HG03575 (cell line): ENCODE data around the gene RHOBTB1.

Source experiments
- ATAC-seq: cut with Tn5 transposase; IDR thresholded peaks from one replicate; pipeline ENCODE4 v1.9.1; 2021; ENCODE audit not compliant: unreplicated experiment, insufficient number of reproducible peaks, low FRiP score; ENCODE audit errors: extremely low read depth

RHOBTB1 gene

DNA sequence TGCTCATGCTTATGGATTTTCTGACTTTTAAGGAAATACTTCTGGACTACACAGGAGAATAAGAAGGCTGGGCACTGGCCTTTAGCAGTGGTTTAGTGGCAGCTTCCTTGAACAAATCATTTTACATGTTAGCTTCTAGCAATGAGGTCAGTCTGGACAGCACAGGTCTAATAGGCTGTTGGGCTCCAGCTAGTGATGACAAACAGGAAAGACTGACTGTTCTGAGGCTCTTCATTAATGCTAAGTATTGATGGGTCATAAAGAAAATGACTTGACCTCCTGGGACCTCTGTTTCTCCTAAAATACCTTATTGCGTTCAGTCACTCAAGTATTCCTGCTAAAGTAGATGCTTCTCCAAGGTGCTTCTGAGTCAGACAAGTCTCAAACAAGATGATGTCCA lies 4.9 kb upstream of the RHOBTB1 start:
- ATAC-seq, result no peak

DNA sequence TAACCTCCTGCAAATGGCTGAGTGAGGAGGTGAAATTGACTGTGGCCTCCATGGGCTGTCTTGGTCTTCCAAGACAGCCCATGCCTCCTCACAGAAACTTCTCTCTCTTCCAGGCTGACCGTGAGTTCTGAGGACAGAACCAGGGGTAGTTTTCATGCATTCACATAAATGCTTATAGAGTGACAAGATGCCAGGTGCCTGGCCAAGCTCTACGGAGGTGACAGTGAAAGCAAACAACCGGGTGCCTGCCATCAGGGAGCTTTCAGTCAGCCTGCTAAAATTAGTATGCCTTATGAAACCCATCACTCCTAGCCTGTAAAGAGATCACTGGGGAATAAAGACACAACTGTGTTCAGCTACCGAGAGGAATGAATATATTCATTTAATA lies 919 bp upstream of the RHOBTB1 start:
- ATAC-seq, result no peak

DNA sequence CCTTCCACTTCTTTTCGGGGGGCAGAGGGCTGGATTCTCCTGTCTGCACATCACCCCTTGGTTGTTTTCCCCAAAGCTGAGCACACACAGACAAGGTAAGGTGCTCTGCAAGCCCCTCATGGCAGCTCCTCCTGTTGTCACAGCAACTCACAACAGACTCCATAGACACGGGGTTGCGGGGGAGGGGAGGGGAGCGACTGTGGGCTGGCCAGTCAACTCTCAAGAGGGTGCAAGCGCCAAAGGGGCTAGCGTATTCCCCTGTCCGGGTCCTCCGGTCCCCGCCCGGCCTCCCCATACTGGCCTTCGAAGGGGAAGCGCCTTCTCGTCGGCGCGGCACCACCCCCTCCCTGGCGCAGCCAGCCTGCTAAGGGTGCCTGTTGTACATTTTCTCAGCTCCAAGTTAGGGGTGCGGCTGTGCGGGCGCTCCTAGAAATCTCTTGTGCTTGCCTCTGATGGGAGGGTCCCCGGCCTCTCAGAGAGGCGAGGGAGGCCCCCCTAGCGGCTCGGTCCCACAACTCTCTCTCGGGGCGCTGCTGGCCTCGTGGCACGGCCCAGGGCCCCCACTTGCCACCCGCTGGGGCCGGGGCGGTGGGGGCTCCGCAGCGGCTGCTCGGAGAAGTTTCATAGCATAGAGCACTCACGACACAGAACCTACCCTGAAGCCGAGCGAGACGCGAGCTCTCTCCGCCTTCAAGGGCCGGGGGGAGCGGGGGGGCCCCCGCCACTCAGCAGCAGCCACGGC lies 498 bp downstream of the RHOBTB1 start:
- ATAC-seq, result no peak

DNA sequence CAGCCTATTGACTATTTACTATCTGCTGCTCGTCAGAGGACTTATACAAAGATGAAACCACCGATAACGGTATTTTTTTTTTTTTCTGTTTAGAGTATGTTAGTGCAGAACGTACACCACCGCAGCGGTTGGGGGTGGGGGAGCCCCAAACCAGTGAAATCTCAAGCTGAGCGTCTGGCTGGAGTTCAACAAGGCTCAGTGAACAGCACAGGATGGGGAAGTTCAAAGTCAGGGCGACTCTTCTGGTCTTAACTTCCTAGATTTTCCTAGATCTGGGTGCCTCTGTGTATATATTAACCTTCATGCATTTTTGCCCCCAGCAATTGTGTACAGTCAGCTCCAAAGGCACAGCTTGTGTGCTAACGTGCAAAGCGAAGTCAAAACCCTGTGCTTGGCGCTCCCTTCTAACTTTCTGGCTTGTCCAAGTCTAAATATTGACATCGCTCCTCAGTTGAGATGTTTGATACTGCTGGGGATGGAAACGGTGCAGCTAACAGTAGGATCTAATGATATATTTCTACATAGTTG lies 1.1 kb downstream of the RHOBTB1 start:
- ATAC-seq, result no peak

DNA sequence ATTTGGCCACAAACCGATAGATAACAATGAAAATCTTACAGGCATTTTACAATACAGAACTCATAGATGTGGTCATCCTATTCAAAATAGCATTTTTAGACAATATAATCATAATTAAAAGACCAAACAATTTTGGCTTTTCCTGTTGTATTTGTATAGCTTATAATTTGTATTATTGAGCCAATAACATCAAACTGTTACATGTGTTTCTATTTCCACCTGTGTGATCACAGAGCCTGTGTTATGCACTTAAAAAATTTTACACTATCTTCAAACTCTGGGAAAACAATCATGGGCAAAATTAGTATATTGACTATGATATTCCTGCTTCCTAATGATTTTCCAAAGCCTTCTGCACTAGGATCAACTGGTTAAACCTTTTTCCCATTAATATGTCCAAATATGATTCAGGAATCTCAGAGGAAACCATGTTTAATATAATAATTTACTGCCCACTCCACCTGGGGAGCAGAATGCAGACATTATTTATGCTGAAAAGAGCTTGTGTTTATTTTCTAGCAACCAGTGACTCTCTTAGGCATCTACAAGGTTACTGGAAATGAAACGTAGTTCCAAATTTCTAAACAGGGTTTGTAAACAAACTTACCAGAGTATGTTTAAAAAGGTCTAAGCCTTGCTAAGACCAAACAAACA lies 1.7 kb downstream of the RHOBTB1 start:
- no peak for ATAC-seq

DNA sequence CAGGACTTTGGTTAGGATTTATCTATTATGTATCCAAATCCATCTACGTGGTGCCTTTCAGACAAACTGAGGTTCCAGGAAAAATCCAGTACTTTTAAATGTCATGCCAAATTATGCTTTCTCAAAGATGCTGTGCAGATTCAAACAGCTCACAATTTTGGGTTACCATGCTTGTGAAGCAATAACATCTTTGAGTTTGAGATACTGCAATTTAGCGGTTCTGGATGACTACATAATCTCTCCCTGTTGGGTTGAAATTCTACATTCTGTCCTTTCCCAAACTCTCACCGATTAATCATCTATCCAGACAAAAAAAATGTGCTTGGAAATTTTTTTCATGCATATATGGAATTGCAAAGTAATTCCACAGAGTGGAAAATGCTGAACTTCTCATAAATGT lies 3.5 kb downstream of the RHOBTB1 start:
- no peak for ATAC-seq

DNA sequence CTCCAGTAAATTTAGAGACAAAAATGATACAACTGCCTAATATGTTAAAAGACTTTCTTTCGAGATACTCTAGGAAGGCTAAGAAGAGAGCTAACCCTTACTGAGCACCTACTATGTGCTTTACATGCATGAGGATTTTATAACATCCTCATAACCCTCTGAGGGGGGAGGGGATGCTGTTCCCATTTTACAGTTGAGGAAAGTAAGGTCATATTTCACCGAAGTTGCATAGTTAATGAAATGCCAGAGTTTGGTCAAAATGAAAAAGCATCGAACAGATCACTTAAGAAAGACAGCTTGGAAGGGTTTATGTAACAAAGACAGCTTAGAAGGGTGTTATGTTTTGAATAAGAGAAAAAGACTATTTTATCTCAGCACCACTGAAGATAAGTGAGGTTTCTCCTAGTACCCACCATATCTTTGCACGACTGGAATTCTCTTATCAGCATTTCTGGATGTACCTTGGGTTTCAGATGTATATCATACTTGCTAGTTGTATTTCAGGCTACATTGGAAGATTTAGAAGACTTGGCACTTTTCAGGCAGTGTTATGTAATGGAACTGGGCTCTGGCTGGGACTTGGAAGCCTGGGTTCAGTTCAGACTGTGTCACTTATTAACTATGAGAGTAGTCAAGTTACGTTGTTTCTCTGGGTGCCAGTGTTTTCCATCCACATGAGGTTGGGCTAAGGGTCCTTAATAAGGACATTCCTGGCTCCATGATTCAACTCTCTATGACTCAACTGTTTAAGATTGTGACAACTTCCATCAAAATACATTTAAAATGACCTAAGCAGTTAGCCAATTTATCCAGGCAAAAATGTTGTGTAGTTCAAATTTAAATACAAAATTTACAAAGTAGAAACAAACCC lies 6.0 kb downstream of the RHOBTB1 start:
- ATAC-seq, result no peak

DNA sequence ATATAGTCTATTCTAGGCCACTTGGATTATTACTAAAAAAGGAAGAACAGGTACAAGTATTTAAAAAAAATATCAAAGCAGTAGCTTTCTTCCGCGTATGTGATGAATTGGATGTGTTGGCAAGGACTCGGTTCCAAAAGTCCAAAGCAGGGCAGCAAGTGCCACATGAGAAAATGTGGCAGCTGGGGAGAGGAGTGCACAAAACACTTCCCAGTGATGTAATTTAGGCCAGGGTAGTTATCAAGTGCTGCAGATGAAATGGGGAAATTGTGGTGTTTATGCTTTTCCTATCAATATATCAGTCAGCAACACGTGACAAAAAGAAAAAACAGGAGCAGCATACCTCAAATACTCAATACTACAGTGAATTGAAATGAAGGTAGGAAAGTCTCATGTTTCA lies 7.0 kb downstream of the RHOBTB1 start:
- ATAC-seq, result no peak

DNA sequence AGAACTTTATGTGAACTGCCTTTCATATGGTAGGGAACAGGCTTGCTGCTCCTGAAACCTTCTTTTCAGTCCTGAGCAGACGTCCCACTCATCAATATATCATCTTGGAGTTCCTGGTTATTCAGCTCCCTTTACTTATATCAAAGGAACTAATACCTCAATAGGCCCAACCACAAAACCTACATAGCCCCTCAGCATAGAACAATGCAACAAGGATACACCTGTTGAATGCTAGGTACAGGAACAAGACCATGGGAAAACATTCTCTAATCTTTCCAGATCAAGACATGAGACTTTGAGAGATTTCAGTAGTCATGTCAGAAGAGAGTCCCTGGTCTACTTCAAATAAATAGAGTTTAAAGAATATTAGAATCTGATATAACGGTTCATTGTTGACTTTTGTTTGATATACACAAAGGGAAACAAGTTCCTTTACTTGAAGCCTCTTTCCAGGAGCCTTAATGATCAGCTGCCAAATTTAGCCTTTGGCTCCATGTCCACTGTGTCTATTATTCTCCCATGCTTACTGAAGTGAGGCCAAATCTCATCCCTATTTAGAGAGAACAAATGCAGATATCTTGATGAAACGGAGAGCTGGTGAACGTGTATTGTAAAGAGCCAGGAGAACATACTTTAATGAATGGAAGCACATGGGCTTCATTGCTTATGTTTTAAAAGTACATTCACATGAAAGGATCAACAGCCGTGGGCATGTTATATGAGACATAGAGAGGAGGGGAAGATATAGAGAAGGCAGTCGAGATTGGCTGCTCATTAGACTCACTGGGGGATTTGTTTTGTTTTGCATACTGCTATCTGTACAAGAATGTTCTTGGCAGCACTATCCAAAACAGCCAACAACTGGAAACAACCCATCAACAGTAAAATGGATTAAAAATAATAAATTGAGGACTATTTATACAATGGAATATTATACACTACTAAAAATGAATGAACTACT lies 9.5 kb downstream of the RHOBTB1 start:
- no peak for ATAC-seq

DNA sequence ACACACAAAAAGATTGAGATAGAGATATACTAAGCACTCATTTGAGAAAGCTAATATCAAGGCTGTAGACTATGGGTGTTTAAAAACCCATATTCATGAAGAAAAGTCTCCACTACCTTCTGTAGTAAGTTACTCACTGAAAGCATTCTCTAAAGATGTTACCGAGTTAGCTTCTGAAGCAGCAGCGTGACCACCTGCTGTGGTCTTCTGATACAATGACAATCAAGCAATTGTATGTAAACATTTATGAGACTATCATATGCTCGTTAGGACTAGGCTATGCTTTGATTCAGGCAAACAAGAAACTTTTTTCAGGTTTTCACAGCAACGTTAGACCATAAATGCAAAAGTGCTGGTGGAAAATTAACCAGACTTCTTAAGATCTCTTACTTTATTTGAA lies 11.2 kb downstream of the RHOBTB1 start:
- no peak for ATAC-seq

DNA sequence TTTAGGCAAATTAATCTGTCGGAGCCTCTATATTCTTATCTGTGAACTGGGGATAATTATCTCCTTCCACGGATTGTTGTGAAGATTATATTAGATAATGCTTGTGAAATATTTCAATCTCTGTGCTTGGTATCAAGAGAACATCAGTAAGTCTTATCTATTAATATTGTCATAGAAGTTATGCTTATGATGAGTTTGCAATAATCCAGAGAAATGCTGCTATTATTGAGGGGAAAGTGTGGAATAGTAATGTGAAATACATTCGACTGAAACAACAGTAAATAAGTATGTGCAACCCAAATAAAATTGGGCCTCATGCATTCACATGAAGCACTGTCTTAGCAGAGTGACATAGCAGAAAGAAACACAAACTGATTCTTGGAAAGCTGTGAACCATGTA lies 13.7 kb downstream of the RHOBTB1 start:
- no peak for ATAC-seq

DNA sequence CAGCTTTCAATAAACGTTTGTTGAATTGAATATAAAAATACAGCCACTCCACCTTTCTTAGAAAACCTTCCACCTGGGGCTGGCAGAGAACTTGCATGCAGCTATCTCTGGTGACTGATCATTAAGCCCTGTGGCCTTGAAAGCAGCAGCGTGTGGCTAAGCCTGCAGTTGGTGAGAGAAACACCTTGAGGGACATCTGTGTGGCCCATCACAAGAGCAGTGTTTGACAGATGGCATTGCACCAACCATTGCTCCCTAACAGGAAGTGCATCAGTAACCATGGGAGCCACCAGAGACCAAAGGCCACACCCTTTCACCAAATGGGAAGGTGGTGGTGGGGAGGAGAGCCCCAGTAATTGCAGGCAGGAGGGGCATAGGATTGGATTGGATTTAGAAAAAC lies 22.4 kb downstream of the RHOBTB1 start:
- no peak for ATAC-seq

DNA sequence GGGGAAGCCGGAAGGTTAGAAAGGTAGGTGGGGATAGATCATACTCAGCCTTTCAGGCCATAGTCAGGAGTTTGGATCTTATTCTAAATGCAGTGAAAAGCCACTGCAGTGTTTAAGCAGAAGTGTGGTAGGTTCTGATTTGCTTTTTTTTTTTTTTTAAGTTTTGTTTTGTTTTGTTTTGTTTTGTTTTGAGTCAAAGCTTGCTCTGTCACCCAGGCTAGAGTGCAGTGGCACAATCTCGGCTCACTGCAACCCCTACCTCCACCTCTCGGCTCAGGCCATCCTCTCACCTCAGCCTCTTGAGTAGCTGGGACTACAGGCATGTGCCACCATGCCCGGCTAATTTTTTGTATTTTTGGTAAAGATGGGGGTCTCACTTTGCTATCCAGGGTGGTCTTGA lies 23.5 kb downstream of the RHOBTB1 start:
- no peak for ATAC-seq

DNA sequence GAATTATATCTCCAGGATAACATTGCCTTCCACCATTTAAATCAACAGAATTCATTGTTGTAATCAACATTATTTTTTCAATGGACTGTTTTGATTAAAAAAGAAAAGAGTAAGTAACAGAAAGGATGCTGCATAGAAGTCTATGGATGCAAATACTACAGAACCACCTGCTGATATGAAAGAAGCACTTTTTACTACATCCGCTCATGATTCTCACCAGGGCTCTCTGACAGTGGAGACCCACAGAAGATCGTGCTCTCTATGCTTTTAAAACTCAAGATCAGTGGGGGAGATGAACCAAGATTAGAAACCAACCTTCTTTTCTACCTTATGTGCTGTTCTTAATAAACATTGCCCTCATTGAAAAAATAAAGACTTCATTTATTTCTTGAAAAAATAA lies 24.4 kb downstream of the RHOBTB1 start:
- ATAC-seq, result no peak

DNA sequence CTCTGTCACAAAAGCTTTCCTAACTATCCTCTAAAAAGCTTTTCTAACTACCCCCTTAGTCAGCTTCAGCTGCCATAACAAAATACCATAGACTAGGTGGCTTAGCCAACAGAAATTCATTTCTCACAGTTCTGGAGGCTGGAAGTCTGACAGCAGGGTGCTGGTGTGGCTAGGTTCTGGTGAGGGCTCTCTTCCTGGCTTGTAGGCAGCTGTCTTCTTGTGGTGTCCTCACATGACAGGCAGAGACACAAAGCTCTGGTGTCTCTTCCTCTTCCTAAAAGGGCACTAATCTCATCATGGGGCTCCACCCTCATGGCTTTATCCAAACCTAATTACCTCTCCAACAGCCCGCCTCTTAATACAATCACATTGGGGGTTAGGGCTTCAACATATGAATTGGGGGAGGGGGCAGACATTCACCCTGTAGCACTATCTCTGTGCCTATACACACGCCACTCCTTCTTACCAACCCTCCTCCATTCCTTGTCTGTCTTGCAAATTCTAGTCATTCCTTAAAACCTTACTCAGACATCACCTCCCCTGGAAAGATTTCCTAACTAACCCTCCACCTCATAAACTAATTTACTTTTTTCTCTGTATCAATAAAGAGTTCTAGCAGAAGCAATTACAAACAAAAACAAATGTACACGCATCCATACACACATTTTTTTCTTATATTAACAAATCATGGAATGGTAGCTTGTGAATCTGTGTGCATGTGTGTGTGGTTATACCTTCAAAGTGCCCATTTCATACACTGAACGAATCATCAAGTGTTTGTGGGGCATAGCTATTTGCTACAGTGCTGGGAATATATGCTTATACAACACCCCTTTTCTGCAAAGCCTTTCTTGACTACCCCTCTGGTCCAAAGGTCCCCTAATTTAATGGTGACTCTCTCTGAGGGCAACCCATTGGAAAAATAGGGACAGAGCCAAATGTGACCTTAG lies 26.4 kb downstream of the RHOBTB1 start:
- no peak for ATAC-seq

DNA sequence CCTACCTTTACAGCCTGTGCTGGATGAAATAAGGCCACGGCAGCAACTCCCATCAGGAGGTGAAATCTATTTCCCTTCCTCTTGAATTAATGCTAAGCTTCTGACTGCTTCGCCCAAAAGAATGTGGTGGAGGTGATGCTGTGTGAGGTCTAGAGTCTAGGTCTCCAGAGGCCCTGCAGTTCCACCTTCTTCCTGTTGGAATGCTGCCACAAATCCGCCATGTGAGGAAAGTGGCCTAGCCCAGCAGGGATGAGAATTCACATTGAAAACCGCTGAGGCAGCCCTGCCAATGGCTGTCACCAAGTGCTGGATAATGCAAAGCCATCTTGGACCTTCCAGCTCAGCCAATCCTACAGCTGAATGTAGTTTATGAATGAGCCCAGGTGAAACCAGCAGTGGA lies 28.0 kb downstream of the RHOBTB1 start:
- ATAC-seq, result no peak

DNA sequence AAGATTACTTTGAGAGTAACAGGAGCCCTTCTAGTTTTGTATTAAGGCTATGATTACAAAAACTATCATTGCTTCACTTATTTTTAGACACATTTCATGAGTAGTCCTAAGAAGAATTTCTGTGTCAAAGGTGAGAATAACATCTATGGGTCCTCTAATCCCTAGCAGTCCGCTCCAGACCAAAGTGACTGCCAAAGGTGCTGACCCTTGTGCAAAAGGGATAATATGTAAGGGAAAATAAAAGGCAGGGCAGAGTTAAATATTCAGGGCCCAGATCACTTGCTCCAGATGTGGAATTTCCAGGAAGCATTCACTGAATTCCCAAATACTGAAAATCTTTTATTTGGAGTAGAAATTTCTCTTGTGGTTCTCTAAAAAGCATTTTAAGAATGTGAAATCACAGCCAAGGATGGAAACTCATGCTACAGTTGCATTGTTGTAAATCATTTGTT lies 29.3 kb downstream of the RHOBTB1 start:
- no peak for ATAC-seq

DNA sequence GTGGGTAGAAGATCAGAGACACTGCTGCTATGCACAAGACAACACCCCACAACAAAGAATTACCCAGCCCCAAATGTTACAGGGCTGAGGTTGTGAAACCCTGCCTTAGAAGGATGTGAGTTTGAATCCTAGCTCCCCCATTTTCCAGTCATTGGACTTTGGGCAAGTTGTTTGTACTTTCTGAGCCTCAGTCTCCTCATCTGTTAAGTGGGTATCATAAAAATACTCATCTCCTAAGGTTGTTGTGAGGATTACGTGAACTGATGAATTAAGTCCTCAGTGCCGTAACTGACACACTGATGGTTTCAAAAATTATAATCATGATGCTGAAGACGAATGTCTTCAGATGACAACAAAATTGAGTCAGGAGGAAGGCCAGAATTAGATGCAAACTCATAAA lies 30.3 kb downstream of the RHOBTB1 start:
- ATAC-seq, result no peak
